Osteoblast (primary cell): ENCODE results near the gene GRIN1. TPM values are rescaled to one million over a fixed set of nuclear protein-coding genes. Genes with fewer than 3 reads are reported as not detected.

Experiments
- DNase-seq: peaks from one replicate; pipeline ENCODE4 v3.0.0; 2011; ENCODE audit warnings: low spot score, mixed read lengths; ENCODE audit not compliant: insufficient read length; ENCODE audit errors: missing footprints
- H2AFZ ChIP-seq: 2 replicates; pipeline ENCODE4 v1.6.0; 2011; ENCODE audit warnings: mild to moderate bottlenecking, low read length
- H3K27ac ChIP-seq: 2 replicates; pipeline ENCODE4 v1.5.1; 2011; ENCODE audit warnings: mild to moderate bottlenecking, low read depth, low read length, moderate library complexity
- H3K27me3 ChIP-seq: 2 replicates; pipeline ENCODE4 v1.6.0; 2012; ENCODE audit warnings: mild to moderate bottlenecking, control low read depth, inconsistent platforms, low read length, moderate library complexity; ENCODE audit not compliant: insufficient read depth
- H3K36me3 ChIP-seq: 2 replicates; pipeline ENCODE4 v1.5.1; 2011; ENCODE audit warnings: mild to moderate bottlenecking, low read length, control low read depth, moderate library complexity; ENCODE audit not compliant: insufficient read depth
- H3K4me1 ChIP-seq: 2 replicates; pipeline ENCODE4 v1.5.1; 2011; ENCODE audit warnings: mild to moderate bottlenecking, low read length, control low read depth, moderate library complexity; ENCODE audit not compliant: insufficient read depth
- H3K4me2 ChIP-seq: 2 replicates; pipeline ENCODE4 v1.6.0; 2011; ENCODE audit warnings: mild to moderate bottlenecking, low read length; ENCODE audit not compliant: insufficient read depth
- H3K4me3 ChIP-seq: fragments of 200-600 bp; sonication (generic); 3 replicates; pipeline ENCODE4 v1.5.1; 2012; ENCODE audit warnings: mild to moderate bottlenecking, low read length, inconsistent platforms; ENCODE audit not compliant: insufficient read depth
- H3K79me2 ChIP-seq: 2 replicates; pipeline ENCODE4 v1.6.0; 2012; ENCODE audit warnings: mild to moderate bottlenecking, low read length, control low read depth, inconsistent platforms; ENCODE audit not compliant: insufficient read depth
- H3K9me3 ChIP-seq: 2 replicates; pipeline ENCODE4 v1.5.1; 2011; ENCODE audit warnings: low read depth, low read length, control low read depth
- H4K20me1 ChIP-seq: 2 replicates; pipeline ENCODE4 v1.6.0; 2012; ENCODE audit warnings: mild to moderate bottlenecking, low read length, control low read depth; ENCODE audit not compliant: insufficient read depth
- total RNA-seq: library from RNA; depleted of rRNA; stranded (reverse); fragments of >200 nt; gene quantifications from 2 replicates; pipeline ENCODE4 v1.2.3, GENCODE V29; 2012
- TF ChIP-seq, protein P1 (sequence below): IDR thresholded peaks from 2 replicates; pipeline ENCODE4 v1.5.1; 2011; ENCODE audit warnings: mild to moderate bottlenecking, low read depth, low read length, moderate library complexity; ENCODE audit errors: extremely low read depth

GRIN1 gene
- total RNA-seq, 1 donor: not detected

DNA sequence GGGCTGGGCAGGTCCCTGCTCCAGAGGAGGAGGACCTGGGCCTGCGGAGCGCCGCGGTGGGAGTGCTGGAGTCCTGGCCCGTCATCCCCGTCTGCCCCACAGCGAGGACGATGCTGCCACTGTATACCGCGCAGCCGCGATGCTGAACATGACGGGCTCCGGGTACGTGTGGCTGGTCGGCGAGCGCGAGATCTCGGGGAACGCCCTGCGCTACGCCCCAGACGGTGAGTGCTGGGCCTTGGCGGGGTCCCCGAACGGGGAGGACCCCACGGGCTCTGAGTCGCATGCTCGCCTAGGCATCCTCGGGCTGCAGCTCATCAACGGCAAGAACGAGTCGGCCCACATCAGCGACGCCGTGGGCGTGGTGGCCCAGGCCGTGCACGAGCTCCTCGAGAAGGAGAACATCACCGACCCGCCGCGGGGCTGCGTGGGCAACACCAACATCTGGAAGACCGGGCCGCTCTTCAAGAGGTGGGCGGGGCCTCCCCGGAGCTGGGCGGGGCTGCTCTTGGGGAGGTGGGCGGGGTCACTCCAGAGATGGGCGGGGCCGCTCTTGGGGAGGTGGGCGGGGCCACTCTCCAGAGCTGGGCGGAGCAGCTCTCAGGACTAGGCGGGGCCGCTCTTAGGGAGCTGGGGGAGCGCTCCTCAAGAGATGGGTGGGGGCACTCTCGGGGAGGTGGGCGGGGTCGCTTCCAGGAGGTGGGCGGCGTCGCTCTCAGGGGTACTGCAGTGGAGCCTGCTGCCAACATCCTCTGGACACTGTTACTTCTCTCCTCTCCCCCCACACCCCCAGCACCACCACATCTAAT lies 17.8 kb downstream of the GRIN1 start:
- Histone ChIP-seq H3K4me1 (no peaks in the 10 kb centered on the region), H3K4me2 (peak overlapping the region; percentile 67), H3K27me3 (peaks cover 36% of the 10 kb centered on the region), H3K36me3 (no peaks in the 10 kb centered on the region), H3K9me3 (no peaks in the 10 kb centered on the region), H3K27ac (no peak overlapping the region), H2AFZ (peak overlapping the region; percentile 56), H4K20me1 (peaks cover 5% of the 10 kb centered on the region), H3K79me2 (no peaks in the 10 kb centered on the region), H3K4me3 (peak overlapping the region; percentile 56)
- TF ChIP-seq, protein P1, sequence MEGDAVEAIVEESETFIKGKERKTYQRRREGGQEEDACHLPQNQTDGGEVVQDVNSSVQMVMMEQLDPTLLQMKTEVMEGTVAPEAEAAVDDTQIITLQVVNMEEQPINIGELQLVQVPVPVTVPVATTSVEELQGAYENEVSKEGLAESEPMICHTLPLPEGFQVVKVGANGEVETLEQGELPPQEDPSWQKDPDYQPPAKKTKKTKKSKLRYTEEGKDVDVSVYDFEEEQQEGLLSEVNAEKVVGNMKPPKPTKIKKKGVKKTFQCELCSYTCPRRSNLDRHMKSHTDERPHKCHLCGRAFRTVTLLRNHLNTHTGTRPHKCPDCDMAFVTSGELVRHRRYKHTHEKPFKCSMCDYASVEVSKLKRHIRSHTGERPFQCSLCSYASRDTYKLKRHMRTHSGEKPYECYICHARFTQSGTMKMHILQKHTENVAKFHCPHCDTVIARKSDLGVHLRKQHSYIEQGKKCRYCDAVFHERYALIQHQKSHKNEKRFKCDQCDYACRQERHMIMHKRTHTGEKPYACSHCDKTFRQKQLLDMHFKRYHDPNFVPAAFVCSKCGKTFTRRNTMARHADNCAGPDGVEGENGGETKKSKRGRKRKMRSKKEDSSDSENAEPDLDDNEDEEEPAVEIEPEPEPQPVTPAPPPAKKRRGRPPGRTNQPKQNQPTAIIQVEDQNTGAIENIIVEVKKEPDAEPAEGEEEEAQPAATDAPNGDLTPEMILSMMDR: no peak
- no peak for DNase-seq

DNA sequence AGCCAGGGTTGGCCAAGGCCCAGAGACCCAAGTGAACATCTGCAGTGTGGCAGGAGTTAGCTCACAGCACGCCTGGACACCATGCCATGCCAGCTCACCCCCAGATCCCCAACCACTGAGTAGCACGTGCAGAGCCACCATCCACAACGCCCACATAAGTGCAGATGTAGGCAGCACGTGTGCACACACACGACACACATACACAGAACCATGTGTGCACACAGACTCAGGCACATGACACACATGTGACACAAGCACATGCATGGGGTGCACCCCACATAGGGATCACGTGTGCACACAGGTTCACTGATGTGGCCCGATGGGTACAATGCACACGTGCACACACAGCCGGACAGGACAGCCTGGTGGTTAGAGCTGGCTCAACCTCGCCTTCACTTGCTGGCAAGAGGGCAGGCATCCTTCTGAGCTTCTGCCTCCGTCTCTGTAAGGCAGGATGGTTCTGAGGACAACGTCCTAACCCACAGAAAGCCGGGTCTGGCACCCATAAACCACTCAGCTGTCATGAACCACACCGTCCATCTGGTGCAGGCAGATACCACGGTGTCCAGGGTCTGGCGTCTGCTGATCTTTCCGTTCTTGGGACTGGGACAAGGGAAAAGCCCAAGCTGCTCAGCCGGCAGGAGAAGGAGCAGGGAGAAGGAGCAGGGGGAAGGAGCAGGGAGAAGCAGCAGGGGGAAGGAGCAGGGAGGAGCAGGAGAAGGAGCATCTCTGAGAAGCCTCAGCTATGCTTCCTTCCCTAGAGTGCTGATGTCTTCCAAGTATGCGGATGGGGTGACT lies 18.9 kb downstream of the GRIN1 start:
- Histone ChIP-seq H3K27ac (no peak overlapping the region), H3K4me2 (no peak overlapping the region), H3K9me3 (no peaks in the 10 kb centered on the region), H3K4me3 (no peak overlapping the region), H3K79me2 (no peaks in the 10 kb centered on the region), H3K27me3 (peaks cover 40% of the 10 kb centered on the region), H4K20me1 (peaks cover 5% of the 10 kb centered on the region), H2AFZ (no peak overlapping the region), H3K36me3 (no peaks in the 10 kb centered on the region), H3K4me1 (no peaks in the 10 kb centered on the region)
- no peak for DNase-seq
- TF ChIP-seq, protein P1: no peak

DNA sequence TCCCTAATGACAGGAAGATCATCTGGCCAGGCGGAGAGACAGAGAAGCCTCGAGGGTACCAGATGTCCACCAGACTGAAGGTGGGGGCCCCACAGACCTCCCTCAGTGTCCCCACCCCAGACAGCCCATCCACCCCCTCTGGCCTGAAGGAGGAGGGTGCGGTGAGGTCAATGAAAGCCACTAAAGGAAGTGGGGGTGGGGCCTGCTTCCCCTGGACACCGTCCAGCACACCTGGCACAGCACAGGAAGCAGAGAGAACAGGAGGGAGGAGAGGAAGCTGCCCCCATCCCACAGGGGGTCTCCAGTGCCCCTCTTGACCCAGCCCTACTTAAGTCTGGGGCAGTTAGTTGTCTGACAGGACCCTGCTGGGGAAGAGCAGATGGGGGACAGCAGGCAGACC lies 19.7 kb downstream of the GRIN1 start:
- H3K4me2 ChIP-seq: no peak overlapping the region
- no peaks in the 10 kb centered on the region for H3K4me1 ChIP-seq
- H4K20me1 ChIP-seq: peaks cover 5% of the 10 kb centered on the region
- no peaks in the 10 kb centered on the region for H3K36me3 ChIP-seq
- H2AFZ ChIP-seq: no peak overlapping the region
- TF ChIP-seq, protein P1: no peak
- DNase-seq: no peak
- peaks cover 43% of the 10 kb centered on the region for H3K27me3 ChIP-seq
- H3K79me2 ChIP-seq: no peaks in the 10 kb centered on the region
- no peak overlapping the region for H3K27ac ChIP-seq
- no peak overlapping the region for H3K4me3 ChIP-seq
- no peaks in the 10 kb centered on the region for H3K9me3 ChIP-seq
